ENCODE measurements around the gene TIMM13. TPM values are rescaled to one million over a fixed set of nuclear protein-coding genes. Genes with fewer than 3 reads are reported as not detected.

Gene TIMM13
- total and polyA plus RNA-seq, 9 of the 15 experiments (the other 6 are each of a cell fraction or from before 2014, with no cell fraction given), result 17.6 to 215 (median 71.8) TPM

DNA sequence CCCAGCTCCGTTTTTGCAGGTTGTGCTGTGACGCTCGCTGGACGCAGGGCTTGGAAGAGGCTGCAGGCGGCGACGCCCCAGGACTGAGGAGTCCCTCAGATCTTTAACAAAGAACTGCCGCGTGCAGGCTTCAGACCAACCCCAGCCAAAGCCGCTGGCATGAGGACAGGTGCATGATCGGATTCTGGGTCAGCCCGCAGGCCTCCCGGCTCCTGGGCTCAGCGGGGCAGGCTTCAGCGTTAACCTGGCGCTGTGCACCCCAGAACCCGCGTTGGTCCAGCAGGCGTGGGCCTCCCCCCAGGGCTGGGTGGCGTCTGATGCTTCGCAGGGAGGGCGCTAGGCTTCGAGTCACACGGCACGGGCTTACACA lies 920 bp upstream of the TIMM13 start:
- FAIRE-seq (no peak), DNase-seq (ENCODE audit: extremely low read depth in 1 of 4, low spot score in 3 of 4) (peak in 1 of 4 experiments; percentile 54), ATAC-seq (peak; percentile 32)
- peak overlapping the region; percentile 99; the same call in 1 of the 2 replicates for H2AFZ ChIP-seq (ENCODE audit: low read depth, low read length)
- H3K9me3 ChIP-seq (replicated peaks; ENCODE audit: control insufficient read depth, insufficient read depth, low read depth, low read length), result no peaks in the 10 kb centered on the region
- H4K20me1 ChIP-seq (replicated peaks; ENCODE audit: control insufficient read depth, insufficient read depth, low read length), result peaks cover 10% of the 10 kb centered on the region; the same call in 1 of the 2 replicates
- peaks cover 33% of the 10 kb centered on the region for H3K79me2 ChIP-seq (ENCODE audit: control insufficient read depth, insufficient read depth, low read length)
- in situ Hi-C loops (cut with MboI) (no loop called here), intact Hi-C loops (cut with micrococcal nuclease) (no loop called here)
- H3K27me3 ChIP-seq (ENCODE audit: control insufficient read depth in 2 of 2, insufficient read depth in 2 of 2, low read length in 2 of 2), result no peaks in the 10 kb centered on the region
- H3K4me1 ChIP-seq (replicated peaks in 1 of 2; ENCODE audit: control insufficient read depth in 2 of 2, insufficient read depth in 2 of 2, low read length in 2 of 2), result peaks cover 11 to 79% of the 10 kb centered on the region in 2 experiments; a peak in 4 of 5 replicates
- H3K36me3 ChIP-seq (ENCODE audit: control insufficient read depth, insufficient read depth, low read length), result peaks cover 72% of the 10 kb centered on the region; the same call in 2 of the 3 replicates
- H3K4me2 ChIP-seq (ENCODE audit: insufficient read depth, low read length), result peak overlapping the region; percentile 98
- H3K27ac ChIP-seq (ENCODE audit: extremely low read depth, low read depth, low read length), result peak overlapping the region; percentile 100; the same call in 1 of the 3 replicates
- H3K9me1 ChIP-seq (ENCODE audit: control insufficient read depth, insufficient read depth, low read length), result no peaks in the 10 kb centered on the region
- 43% methylated on average over 25 of the region's 25 CpGs for WGBS (ENCODE audit: insufficient coverage, low coverage, missing lambda C conversion rate)
- peak overlapping the region in 1 of 2 experiments; percentile 73; a peak in 2 of 4 replicates for H3K9ac ChIP-seq (ENCODE audit: insufficient read depth in 1 of 2, low read depth in 2 of 2, low read length in 2 of 2)
- BruUV-seq (replicated peaks), result no TSS peak
- ChIA-PET POLR2A (interaction anchor here (0.6 to 2.0 kb wide), 11 partner anchors 10 to 246 kb away, joined by 3 to 9 read pairs (median 4); partner anchors contain the start of gene GADD45B), CTCF (ENCODE audit: low intra/inter-chr PET ratio) (no interaction called here)
- H3K4me3 ChIP-seq, result no peak overlapping the region; the same call in 1 of the 2 replicates
- TF ChIP-seq HDAC1 (IDR thresholded peaks at IDR 0.05), result no peak
- TF ChIP-seq, protein P1, sequence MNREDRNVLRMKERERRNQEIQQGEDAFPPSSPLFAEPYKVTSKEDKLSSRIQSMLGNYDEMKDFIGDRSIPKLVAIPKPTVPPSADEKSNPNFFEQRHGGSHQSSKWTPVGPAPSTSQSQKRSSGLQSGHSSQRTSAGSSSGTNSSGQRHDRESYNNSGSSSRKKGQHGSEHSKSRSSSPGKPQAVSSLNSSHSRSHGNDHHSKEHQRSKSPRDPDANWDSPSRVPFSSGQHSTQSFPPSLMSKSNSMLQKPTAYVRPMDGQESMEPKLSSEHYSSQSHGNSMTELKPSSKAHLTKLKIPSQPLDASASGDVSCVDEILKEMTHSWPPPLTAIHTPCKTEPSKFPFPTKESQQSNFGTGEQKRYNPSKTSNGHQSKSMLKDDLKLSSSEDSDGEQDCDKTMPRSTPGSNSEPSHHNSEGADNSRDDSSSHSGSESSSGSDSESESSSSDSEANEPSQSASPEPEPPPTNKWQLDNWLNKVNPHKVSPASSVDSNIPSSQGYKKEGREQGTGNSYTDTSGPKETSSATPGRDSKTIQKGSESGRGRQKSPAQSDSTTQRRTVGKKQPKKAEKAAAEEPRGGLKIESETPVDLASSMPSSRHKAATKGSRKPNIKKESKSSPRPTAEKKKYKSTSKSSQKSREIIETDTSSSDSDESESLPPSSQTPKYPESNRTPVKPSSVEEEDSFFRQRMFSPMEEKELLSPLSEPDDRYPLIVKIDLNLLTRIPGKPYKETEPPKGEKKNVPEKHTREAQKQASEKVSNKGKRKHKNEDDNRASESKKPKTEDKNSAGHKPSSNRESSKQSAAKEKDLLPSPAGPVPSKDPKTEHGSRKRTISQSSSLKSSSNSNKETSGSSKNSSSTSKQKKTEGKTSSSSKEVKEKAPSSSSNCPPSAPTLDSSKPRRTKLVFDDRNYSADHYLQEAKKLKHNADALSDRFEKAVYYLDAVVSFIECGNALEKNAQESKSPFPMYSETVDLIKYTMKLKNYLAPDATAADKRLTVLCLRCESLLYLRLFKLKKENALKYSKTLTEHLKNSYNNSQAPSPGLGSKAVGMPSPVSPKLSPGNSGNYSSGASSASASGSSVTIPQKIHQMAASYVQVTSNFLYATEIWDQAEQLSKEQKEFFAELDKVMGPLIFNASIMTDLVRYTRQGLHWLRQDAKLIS (CRISPR knock-in tag; IDR thresholded peaks at IDR 0.05), result no peak
- TF ChIP-seq ELF2 (CRISPR knock-in tag; IDR thresholded peaks at IDR 0.05), result no peak
- TF ChIP-seq, protein P2, sequence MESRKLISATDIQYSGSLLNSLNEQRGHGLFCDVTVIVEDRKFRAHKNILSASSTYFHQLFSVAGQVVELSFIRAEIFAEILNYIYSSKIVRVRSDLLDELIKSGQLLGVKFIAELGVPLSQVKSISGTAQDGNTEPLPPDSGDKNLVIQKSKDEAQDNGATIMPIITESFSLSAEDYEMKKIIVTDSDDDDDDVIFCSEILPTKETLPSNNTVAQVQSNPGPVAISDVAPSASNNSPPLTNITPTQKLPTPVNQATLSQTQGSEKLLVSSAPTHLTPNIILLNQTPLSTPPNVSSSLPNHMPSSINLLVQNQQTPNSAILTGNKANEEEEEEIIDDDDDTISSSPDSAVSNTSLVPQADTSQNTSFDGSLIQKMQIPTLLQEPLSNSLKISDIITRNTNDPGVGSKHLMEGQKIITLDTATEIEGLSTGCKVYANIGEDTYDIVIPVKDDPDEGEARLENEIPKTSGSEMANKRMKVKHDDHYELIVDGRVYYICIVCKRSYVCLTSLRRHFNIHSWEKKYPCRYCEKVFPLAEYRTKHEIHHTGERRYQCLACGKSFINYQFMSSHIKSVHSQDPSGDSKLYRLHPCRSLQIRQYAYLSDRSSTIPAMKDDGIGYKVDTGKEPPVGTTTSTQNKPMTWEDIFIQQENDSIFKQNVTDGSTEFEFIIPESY (CRISPR knock-in tag; IDR thresholded peaks at IDR 0.05), result peak; percentile 90
- TF ChIP-seq RBM22 (IDR thresholded peaks at IDR 0.05; ENCODE audit: low read depth, low read length, poor library complexity, severe bottlenecking), result peak; percentile 63
- TF ChIP-seq POLR2AphosphoS5 (IDR thresholded peaks at IDR 0.05; ENCODE audit: control insufficient read depth, insufficient read depth, low read depth, low read length), result peak; percentile 35; the same call in 1 of the 2 replicates
- TF ChIP-seq, protein P3, sequence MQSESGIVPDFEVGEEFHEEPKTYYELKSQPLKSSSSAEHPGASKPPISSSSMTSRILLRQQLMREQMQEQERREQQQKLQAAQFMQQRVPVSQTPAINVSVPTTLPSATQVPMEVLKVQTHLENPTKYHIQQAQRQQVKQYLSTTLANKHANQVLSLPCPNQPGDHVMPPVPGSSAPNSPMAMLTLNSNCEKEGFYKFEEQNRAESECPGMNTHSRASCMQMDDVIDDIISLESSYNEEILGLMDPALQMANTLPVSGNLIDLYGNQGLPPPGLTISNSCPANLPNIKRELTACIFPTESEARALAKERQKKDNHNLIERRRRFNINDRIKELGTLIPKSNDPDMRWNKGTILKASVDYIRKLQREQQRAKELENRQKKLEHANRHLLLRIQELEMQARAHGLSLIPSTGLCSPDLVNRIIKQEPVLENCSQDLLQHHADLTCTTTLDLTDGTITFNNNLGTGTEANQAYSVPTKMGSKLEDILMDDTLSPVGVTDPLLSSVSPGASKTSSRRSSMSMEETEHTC (IDR thresholded peaks at IDR 0.05), result no peak
- TF ChIP-seq, protein P4, sequence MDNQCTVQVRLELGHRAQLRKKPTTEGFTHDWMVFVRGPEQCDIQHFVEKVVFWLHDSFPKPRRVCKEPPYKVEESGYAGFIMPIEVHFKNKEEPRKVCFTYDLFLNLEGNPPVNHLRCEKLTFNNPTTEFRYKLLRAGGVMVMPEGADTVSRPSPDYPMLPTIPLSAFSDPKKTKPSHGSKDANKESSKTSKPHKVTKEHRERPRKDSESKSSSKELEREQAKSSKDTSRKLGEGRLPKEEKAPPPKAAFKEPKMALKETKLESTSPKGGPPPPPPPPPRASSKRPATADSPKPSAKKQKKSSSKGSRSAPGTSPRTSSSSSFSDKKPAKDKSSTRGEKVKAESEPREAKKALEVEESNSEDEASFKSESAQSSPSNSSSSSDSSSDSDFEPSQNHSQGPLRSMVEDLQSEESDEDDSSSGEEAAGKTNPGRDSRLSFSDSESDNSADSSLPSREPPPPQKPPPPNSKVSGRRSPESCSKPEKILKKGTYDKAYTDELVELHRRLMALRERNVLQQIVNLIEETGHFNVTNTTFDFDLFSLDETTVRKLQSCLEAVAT (IDR thresholded peaks at IDR 0.05), result 0 out of 4 replicates have a peak, but pooled peaks of 1 of the 2 experiments have one; percentile 42
- no peak for TF ChIP-seq HNRNPL (IDR thresholded peaks at IDR 0.05; ENCODE audit: low read depth, low read length)
- TF ChIP-seq POLR2G (IDR thresholded peaks at IDR 0.05; ENCODE audit: low read depth, low read length), result 0 out of 2 replicates have a peak, but pooled peaks have one; percentile 47
- peak; percentile 30 for TF ChIP-seq FIP1L1 (IDR thresholded peaks at IDR 0.05; ENCODE audit: low read depth, low read length, poor library complexity, severe bottlenecking)

Measured in K562 (cell line).